Measurements from ENCODE around the gene CYP2R1.
A peak's percentile ranks its signal among the peaks of the same experiment; 100 is the strongest.

The CYP2R1 gene

GRCh38 chr11:14892036-14892556, at the start of gene CYP2R1:
Gene CYP2R1, minus strand, starts transcription at chr11:14892231. Its CDS starts 26 bp downstream, at chr11:14892205.
- DNase-seq (ENCODE audit: low read depth in 2 of 2) = peak; percentile 85 to 86

DNA sequence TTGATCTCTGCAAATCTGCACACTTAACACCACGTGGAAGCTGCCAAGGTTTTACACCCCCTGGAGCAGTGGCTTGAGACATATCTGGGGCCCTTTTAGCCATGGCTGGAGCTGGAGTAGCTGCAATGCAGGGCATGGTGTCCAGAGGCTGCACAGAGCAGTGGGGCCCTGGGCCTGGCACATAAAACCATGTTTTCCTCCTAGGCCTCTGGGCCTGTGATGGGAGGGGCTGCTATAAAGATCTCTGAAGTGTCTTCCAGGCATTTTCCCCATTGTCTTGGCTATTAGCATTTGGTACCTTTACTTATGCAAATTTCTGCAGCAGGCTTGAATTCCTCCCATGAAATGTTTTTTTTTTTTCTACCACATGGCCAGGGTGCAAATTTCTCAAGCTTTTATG, 46.9 kb upstream of the CYP2R1 start:
- no peak for DNase-seq (ENCODE audit: low read depth in 2 of 2)

- no peak for DNase-seq (ENCODE audit: low read depth in 2 of 2)
Measured at GRCh38 chr11:14934641-14935351, 42.8 kb upstream of the CYP2R1 start.

- no peak for DNase-seq (ENCODE audit: low read depth in 2 of 2)
Measured at GRCh38 chr11:14932447-14932846, 40.4 kb upstream of the CYP2R1 start.

GRCh38 chr11:14930369-14930768, 38.3 kb upstream of the CYP2R1 start:
- DNase-seq (ENCODE audit: low read depth in 2 of 2) = no peak

DNA sequence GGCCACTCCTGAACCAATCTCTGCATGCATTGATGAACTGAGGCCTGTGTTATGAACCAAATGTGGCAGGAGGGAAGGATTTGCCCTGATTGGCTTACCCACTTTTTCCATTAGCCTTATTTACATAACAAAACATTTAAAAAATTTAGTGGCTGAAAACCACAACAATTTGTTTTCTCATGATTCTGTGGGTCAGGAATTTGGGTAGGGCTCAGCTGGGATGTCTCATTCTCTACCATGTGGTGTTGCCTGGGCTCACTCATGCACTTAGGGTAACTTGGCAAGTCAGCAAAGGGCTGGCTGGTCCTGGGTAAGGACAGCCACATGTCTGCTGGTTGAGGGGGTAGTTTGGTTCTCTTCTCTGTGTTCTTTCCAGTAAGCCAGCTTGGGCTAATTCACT, 35.1 kb upstream of the CYP2R1 start:
- no peak for DNase-seq (ENCODE audit: low read depth in 2 of 2)

DNA sequence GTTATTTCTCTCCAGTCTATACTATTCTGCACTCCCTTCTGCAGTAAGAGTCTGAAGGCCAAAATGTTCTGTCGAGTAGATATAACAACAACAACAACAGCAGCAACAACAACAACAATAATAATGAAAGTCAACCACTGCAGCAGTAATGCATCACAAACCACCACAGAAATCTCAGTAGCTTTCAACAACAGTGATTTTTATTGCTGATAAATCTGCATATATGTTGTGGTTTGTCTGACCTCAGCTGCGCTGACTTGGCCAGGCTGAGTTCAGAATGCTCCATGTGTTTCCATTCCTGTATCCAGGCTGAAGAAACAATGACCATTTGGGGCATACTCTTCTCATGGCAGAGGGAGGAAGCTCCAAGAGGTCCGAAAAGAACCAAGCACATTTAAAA, 32.3 kb upstream of the CYP2R1 start:
- DNase-seq (ENCODE audit: low read depth in 2 of 2) = no peak

- no peak for DNase-seq (ENCODE audit: low read depth in 2 of 2)
Measured at GRCh38 chr11:14916403-14916802, 24.4 kb upstream of the CYP2R1 start.

DNA sequence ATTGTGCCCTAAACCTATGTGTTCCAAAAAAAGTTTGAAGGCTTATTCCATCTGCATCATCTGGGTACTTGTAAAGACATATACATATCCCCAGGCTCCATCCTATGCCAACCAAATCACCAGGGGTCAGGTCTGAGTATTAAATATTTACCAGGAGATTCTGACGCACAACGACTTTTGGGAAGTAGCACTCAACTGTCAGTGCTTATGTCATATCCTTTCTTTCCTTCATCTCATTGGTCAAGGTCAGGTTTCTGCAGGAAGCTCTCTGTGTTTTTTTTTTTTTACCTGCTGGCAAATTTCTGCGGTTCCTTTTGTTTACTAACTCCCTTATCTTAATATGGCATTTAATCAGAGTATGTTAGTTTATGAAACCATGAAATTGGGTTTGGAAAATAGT, 22.5 kb upstream of the CYP2R1 start:
- DNase-seq (ENCODE audit: low read depth in 2 of 2) = no peak

GRCh38 chr11:14908214-14908880, 16.3 kb upstream of the CYP2R1 start:
- no peak for DNase-seq (ENCODE audit: low read depth in 2 of 2)

DNA sequence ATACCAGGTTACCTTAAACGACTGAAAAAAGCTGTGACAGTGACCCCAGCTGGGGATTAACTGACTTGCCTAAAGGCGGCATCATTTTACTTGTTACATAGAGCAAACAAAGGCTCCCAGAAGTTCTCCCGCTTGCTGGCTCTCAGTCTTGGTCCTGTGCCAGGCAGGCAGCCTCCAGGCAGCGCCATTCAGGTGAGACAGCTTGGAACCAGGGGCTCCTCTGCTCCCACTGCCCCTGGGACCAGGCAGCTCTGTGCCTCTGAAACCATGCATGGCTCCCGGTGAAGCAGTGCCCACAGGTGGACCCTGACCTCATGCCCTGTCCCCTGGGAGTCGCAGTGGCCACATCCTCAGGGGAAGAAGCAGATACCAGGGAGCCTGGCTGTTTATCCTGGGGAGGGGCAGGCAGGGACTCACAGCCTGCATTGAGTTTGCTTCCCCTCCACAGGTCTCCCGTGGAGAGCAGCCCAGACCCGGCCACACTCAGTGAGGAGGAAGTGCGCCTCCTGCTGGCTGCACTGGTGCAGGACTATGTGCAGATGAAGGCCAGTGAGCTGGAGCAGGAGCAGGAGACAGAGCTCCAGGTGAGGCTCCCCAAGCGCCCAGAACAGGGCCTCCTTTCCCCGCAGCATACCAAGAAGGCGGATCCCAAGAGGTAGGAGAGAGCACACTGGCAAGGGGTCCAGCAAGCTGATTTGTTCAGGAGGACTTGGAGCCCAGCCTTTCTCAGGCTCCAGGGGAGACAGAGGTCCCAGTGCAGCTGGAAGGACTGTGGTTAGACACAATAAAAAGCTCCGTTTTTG, 15.6 kb upstream of the CYP2R1 start:
- DNase-seq (ENCODE audit: low read depth in 2 of 2) = peak; percentile 69 to 72

DNA sequence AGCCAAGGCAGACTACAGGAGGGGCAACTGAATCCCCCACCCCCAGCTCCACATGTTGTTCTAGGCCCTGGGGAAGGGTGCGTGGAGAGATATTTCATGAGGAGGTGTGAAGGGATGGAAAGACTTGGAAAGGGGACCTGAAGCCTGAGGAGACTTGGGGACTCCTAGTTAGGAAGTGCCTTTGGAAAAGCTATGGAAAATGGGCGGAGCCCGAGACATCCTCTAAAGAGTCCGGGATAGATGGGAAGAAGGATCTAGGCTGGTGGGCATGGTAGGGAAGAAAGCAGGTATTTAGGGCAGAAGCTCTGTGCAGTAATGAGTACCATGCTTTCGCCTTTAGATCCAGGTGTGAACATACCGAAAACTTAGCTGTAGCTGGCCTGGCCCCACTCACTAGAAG, 15.0 kb upstream of the CYP2R1 start:
- no peak for DNase-seq (ENCODE audit: low read depth in 2 of 2)

- DNase-seq (ENCODE audit: low read depth in 2 of 2) = no peak
Measured at GRCh38 chr11:14906578-14906977, 14.5 kb upstream of the CYP2R1 start.

- DNase-seq (ENCODE audit: low read depth in 2 of 2) = peak; percentile 26 to 39
Measured at GRCh38 chr11:14905104-14906033, 13.3 kb upstream of the CYP2R1 start.

GRCh38 chr11:14904745-14905103, 12.7 kb upstream of the CYP2R1 start:
- DNase-seq (ENCODE audit: low read depth in 2 of 2) = peak; percentile 62 to 71

DNA sequence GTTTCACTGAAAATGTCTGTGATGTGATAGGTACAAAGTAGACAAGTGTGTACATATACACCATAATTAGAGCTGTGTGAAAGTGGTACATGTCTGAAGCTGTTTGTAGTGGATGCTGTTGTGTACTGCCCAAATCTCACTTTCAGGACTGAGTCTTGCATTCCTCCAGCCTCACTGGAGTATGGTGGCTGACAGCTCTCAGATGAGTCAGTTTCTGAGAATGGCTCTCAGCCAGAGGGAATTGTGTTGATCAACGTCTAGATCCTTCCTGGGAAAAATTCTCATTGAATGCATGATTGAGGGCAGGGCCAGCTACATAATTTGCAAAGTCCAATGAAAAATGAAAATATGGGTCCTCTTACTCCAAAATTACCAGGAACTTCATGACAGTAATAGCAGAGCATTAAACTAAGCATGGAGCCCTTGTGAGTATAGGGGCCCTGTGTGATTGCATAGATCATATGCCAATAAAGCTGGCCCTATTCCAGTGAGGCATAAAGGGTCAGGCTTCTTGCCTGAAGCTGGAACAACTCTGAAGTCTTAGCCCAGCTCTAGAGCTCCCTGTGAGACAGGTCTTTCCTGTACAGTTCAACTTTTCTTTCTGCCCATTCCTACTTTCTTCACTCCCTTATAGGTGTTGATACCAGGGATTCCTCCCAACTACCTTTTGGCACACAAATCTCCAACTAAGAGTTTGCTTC, 10.8 kb upstream of the CYP2R1 start:
- DNase-seq (ENCODE audit: low read depth in 2 of 2) = no peak

DNA sequence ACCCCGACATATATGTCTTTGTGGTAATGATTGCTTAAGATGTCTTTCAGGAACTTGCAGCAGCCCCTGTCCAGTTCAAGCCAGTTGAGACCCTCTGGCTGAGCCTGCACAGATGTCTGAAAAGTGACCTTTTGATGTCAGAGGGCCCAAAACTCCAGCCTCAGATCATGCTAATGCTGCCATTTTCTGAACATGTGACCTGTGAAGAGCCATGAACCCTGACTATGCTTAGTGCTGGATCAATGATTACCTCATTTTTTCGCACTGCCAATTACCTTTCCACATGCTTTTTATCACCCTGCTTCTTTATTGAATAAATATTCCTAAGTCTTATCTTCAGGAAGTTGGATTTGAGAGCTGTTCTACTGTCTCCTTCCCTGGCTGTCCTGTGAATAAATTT, 6.9 kb upstream of the CYP2R1 start:
- no peak for DNase-seq (ENCODE audit: low read depth in 2 of 2)

DNA sequence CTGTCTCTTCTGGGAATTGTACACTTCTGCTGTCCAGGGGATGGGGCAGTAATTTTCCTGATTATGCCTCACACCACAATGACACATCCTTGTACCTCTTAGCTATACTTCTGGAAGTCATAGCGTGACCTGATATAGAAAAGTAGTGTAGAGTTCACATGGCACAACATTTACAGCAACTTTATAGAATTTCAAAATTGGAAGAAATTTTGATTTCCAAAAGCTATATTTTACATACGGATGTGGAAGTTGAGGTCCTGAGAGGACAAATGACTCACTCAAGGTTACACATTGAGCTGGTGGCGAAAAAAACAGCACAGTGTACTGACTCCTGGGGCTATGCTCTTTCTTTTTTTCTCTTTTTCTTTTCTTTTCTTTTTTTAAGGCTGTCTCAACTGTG, 6.3 kb upstream of the CYP2R1 start:
- DNase-seq (ENCODE audit: low read depth in 2 of 2) = no peak

DNA sequence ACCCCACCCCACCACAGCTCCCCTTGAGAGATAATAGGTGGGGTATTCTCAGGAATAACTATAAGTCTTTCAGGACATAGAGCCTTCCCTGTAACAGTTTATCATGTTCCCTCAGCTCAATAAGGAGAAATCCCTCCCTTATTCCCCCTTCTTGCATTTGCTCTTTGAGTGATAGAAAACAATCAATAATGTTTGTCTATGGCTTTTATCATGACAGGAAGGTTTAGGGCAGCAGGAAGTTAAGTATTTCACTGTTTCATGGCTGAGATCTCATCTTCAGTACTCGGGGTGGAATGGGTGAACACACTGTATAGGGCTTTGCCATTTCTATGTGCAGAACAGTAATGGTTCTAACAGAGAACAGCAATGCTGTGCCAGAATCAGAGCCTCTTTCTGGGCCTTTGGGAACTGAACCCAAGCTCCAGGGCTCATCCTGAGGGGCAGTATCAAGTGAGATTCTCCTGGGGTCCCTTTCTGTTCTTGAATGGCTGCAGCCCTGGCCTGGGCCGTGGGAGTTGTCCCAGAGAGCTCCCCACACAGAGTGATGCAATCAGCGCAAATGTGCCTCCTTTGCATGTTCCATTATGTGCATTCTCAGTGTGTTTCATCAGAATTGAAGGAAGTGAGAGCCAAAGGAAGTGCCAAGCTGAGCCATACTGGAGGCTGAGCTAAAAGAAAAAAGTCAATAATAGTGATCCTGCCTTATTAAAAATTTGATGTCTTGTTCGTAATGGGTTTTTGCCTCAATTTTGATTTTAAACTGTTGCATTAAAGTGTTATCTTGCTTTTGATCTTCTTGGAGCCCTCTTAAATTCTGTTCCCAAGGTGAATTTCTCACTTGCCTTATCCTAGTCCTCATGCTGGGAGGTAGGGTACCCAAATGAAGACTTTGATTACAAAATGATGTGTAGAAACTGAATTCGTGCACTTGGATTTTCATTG, 2.9 kb upstream of the CYP2R1 start:
- no peak for DNase-seq (ENCODE audit: low read depth in 2 of 2)

DNA sequence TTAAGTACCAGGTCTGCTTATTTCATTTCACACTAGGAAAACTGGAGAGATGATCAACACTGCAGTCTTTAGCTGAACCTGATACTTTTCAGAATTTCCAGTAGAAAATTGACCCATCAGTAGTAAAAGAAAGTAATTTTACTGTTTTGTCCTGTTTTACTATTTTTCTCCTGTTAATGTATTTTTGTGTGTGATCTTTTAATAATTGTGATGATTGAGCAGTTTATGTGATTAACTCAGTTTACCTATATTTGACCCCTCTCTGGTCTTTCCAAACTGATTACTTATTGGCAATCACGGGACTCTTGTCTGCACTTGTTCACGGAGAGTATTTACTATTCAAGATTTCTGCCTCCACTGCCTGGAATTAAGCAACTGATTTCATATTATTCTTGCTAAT, 546 bp upstream of the CYP2R1 start:
- no peak for DNase-seq (ENCODE audit: low read depth in 2 of 2)
